ENCODE data around the gene GNPNAT1. TPM values are rescaled to one million over a fixed set of nuclear protein-coding genes. Genes with fewer than 3 reads are reported as not detected.

The GNPNAT1 gene
- total RNA-seq, 4 donors from 2014 or later = 9.0 to 16.3 (median 12.7) TPM

GRCh38 chr14:52759145-52759544, 32.3 kb downstream of the GNPNAT1 start:
- 100% methylated on average over 1 of the region's 1 CpG for WGBS
- H3K36me3 ChIP-seq = peaks cover 40% of the 10 kb centered on the region

GRCh38 chr14:52755607-52756316, 35.6 kb downstream of the GNPNAT1 start:
- no peaks in the 10 kb centered on the region for H3K9me3 ChIP-seq
- no peak for DNase-seq (ENCODE audit: low spot score in 2 of 2)
- no peaks in the 10 kb centered on the region for H3K27me3 ChIP-seq
- H3K36me3 ChIP-seq = peaks cover 36% of the 10 kb centered on the region
- TF ChIP-seq EP300 (IDR thresholded peaks at IDR 0.05) = no peak
- TF ChIP-seq POLR2A (IDR thresholded peaks at IDR 0.05) = no peak
- no peak for TF ChIP-seq POLR2AphosphoS5 (IDR thresholded peaks at IDR 0.05)
- no peak for TF ChIP-seq CTCF (IDR thresholded peaks at IDR 0.05)
- no peak overlapping the region for H3K27ac ChIP-seq
- H3K4me1 ChIP-seq = no peaks in the 10 kb centered on the region
- 94% methylated on average over 5 of the region's 5 CpGs for WGBS
- H3K4me3 ChIP-seq = no peak overlapping the region

More at GRCh38 chr14:52759145-52759544, 32.3 kb downstream of the GNPNAT1 start:
- DNase-seq (ENCODE audit: low spot score in 2 of 2) = no peak
- TF ChIP-seq POLR2A (IDR thresholded peaks at IDR 0.05) = no peak
- no peak for TF ChIP-seq POLR2AphosphoS5 (IDR thresholded peaks at IDR 0.05)
- no peak for TF ChIP-seq EP300 (IDR thresholded peaks at IDR 0.05)
- TF ChIP-seq CTCF (IDR thresholded peaks at IDR 0.05) = no peak
- H3K4me3 ChIP-seq = no peak overlapping the region
- H3K27ac ChIP-seq = no peak overlapping the region
- H3K4me1 ChIP-seq = no peaks in the 10 kb centered on the region
- H3K9me3 ChIP-seq = no peaks in the 10 kb centered on the region
- H3K27me3 ChIP-seq = no peaks in the 10 kb centered on the region

GRCh38 chr14:52748647-52749292, 42.6 kb downstream of the GNPNAT1 start:
- Histone ChIP-seq H3K27ac (no peak overlapping the region), H3K4me1 (no peaks in the 10 kb centered on the region), H3K27me3 (no peaks in the 10 kb centered on the region), H3K36me3 (peaks cover 49% of the 10 kb centered on the region), H3K4me3 (no peak overlapping the region), H3K9me3 (no peaks in the 10 kb centered on the region)
- 94% methylated on average over 8 of the region's 8 CpGs for WGBS
- no peak for DNase-seq (ENCODE audit: low spot score in 2 of 2)
- no peak for TF ChIP-seq CTCF (IDR thresholded peaks at IDR 0.05)
- no peak for TF ChIP-seq EP300 (IDR thresholded peaks at IDR 0.05)
- TF ChIP-seq POLR2AphosphoS5 (IDR thresholded peaks at IDR 0.05) = no peak
- TF ChIP-seq POLR2A (IDR thresholded peaks at IDR 0.05) = no peak

- TF ChIP-seq CTCF (IDR thresholded peaks at IDR 0.05) (no peak), POLR2A (IDR thresholded peaks at IDR 0.05) (no peak), EP300 (IDR thresholded peaks at IDR 0.05) (no peak), POLR2AphosphoS5 (IDR thresholded peaks at IDR 0.05) (no peak)
- no peak for DNase-seq (ENCODE audit: low spot score in 2 of 2)
- H3K27ac ChIP-seq = no peak overlapping the region
- H3K27me3 ChIP-seq = no peaks in the 10 kb centered on the region
- no peaks in the 10 kb centered on the region for H3K4me1 ChIP-seq
- H3K4me3 ChIP-seq = no peak overlapping the region
- H3K36me3 ChIP-seq = peaks cover 11% of the 10 kb centered on the region
- no peaks in the 10 kb centered on the region for H3K9me3 ChIP-seq
Measured at GRCh38 chr14:52741865-52742264, 49.5 kb downstream of the GNPNAT1 start.

GRCh38 chr14:52740751-52741150, 50.7 kb downstream of the GNPNAT1 start:
- TF ChIP-seq POLR2AphosphoS5 (IDR thresholded peaks at IDR 0.05) (no peak), EP300 (IDR thresholded peaks at IDR 0.05) (no peak), POLR2A (IDR thresholded peaks at IDR 0.05) (no peak), CTCF (IDR thresholded peaks at IDR 0.05) (no peak)
- no peak overlapping the region for H3K27ac ChIP-seq
- H3K4me1 ChIP-seq = peaks cover 4% of the 10 kb centered on the region
- DNase-seq (ENCODE audit: low spot score in 2 of 2) = no peak
- no peak overlapping the region for H3K4me3 ChIP-seq
- no peaks in the 10 kb centered on the region for H3K27me3 ChIP-seq
- WGBS = 91% methylated on average over 1 of the region's 1 CpG
- peaks cover 6% of the 10 kb centered on the region for H3K36me3 ChIP-seq
- H3K9me3 ChIP-seq = no peaks in the 10 kb centered on the region

All from suprapubic skin (tissue), 4 donors.